ENCODE results near the gene DUSP5. TPM values are rescaled to one million over a fixed set of nuclear protein-coding genes. Genes with fewer than 3 reads are reported as not detected.

Gene DUSP5
- total and polyA plus RNA-seq, 8 donors = 0.58 to 23.2 (median 10.6) TPM

DNA sequence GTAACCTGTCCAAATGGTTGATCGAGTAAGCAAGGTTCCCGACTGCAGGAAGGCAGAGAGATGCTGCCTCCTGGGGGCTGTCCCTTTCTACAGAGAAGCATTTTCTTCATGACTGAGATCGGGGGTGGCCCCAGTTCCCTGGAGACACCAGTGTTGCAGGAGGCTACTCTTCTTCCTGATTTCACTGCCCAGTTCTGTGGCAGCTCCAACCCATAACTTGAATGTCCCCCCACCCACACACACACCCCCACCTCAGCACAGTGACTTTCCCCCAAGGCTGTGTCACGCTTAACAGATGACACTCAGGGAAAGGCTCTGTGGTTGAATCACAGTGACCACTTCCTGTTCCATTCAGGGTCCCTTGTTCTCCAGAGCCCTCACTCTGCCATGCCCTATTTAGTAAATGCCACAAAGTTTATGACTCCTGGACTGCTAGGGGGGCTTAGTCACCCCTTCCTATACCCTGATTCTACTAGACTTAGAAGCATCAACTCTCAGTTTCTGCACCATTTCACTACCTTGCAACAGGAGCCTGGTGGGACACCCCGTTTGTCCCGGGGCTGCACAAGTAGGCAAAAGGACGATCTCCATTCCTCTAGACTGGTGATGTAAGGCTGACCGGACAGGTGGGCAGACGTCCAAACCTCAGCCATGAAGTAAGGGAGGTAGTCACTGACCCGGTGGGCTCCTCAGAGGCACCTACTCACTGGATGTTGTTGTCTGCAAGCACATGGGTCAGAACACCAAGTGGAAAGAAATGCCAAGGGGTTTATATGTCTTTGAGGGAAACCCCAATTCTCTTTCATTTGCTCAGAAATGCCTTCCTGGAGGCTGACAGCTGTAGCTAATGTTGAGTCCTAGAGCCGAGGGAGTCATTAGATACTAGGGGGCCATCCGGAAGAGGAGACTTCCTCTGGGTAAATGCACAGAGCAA lies 38.5 kb downstream of the DUSP5 start:
- Histone ChIP-seq H3K27ac (no peak overlapping the region), H3K9me3 (no peaks in the 10 kb centered on the region), H3K4me3 (no peak overlapping the region), H3K27me3 (peaks cover 0 to 27% (median 0%) of the 10 kb centered on the region in 3 donors), H3K36me3 (no peaks in the 10 kb centered on the region), H3K4me1 (peaks cover 0 to 13% (median 2%) of the 10 kb centered on the region in 4 donors)
- intact Hi-C loops (cut with DNase I; ENCODE audit: low total_unique reads) = no loop called here
- TF ChIP-seq POLR2AphosphoS5 (IDR thresholded peaks at IDR 0.05) (peak in 1 of 3 donors; percentile 9), EP300 (IDR thresholded peaks at IDR 0.05) (no peak)
- TF ChIP-seq, protein P1, sequence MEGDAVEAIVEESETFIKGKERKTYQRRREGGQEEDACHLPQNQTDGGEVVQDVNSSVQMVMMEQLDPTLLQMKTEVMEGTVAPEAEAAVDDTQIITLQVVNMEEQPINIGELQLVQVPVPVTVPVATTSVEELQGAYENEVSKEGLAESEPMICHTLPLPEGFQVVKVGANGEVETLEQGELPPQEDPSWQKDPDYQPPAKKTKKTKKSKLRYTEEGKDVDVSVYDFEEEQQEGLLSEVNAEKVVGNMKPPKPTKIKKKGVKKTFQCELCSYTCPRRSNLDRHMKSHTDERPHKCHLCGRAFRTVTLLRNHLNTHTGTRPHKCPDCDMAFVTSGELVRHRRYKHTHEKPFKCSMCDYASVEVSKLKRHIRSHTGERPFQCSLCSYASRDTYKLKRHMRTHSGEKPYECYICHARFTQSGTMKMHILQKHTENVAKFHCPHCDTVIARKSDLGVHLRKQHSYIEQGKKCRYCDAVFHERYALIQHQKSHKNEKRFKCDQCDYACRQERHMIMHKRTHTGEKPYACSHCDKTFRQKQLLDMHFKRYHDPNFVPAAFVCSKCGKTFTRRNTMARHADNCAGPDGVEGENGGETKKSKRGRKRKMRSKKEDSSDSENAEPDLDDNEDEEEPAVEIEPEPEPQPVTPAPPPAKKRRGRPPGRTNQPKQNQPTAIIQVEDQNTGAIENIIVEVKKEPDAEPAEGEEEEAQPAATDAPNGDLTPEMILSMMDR (IDR thresholded peaks at IDR 0.05) = peak in 2 of 7 experiments; percentile 25 to 41
- WGBS, 5 donors = 47 to 56% (median 53%) methylated on average over 11 to 12 of the region's 12 CpGs
- peak; percentile 34 to 42 for DNase-seq

DNA sequence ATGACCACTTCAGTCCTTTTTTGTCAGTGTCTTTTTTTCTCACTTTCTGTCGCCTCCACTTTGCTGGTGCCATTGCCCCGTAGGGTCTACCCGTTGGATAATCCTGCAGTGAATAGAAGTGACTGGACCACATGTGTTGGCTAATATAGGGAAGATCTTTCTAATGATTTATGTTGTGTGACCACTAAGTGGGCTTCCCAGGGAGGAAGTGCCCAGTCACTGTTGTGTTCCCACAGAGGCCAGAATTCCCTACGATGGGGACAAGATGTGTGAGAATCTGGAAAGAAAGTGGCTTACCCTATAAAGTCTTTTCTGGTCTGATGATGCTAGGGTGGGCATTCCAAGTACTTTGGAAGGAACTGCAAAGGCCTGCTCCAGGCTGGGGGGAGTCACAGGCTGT lies 41.4 kb downstream of the DUSP5 start:
- Histone ChIP-seq H3K36me3 (no peaks in the 10 kb centered on the region), H3K9me3 (no peaks in the 10 kb centered on the region), H3K4me3 (no peak overlapping the region), H3K27ac (no peak overlapping the region), H3K4me1 (peaks cover 0 to 13% (median 2%) of the 10 kb centered on the region in 4 donors), H3K27me3 (peaks cover 0 to 21% (median 0%) of the 10 kb centered on the region in 3 donors)
- TF ChIP-seq, protein P1 (IDR thresholded peaks at IDR 0.05) = no peak
- DNase-seq = no peak
- intact Hi-C loops (cut with DNase I; ENCODE audit: low total_unique reads) = no loop called here
- 91 to 98% (median 93%) methylated on average over 4 of the region's 4 CpGs for WGBS, 5 donors

GRCh38 chr10:110540031-110540430 lies 42.3 kb downstream of the DUSP5 start:
- intact Hi-C loops (cut with DNase I; ENCODE audit: low total_unique reads) = no loop called here
- Histone ChIP-seq H3K9me3 (no peaks in the 10 kb centered on the region), H3K4me1 (peaks cover 0 to 13% (median 2%) of the 10 kb centered on the region in 4 donors), H3K36me3 (no peaks in the 10 kb centered on the region), H3K27me3 (peaks cover 0 to 14% (median 0%) of the 10 kb centered on the region in 3 donors), H3K27ac (no peak overlapping the region), H3K4me3 (no peak overlapping the region)
- 40 to 91% (median 73%) methylated on average over 1 of the region's 1 CpG for WGBS, 5 donors
- no peak for DNase-seq
- TF ChIP-seq, protein P1 (IDR thresholded peaks at IDR 0.05) = no peak
- TF ChIP-seq POLR2A (IDR thresholded peaks at IDR 0.05) = no peak
- no peak for TF ChIP-seq EP300 (IDR thresholded peaks at IDR 0.05)
- no peak for TF ChIP-seq POLR2AphosphoS5 (IDR thresholded peaks at IDR 0.05)

- Histone ChIP-seq H3K36me3 (no peaks in the 10 kb centered on the region), H3K27me3 (peaks cover 0 to 5% (median 0%) of the 10 kb centered on the region in 3 donors), H3K4me3 (no peak overlapping the region), H3K4me1 (peaks cover 0 to 6% (median 0%) of the 10 kb centered on the region in 4 donors), H3K27ac (no peak overlapping the region), H3K9me3 (no peaks in the 10 kb centered on the region)
- no peak for TF ChIP-seq EP300 (IDR thresholded peaks at IDR 0.05)
- TF ChIP-seq, protein P1 (IDR thresholded peaks at IDR 0.05) = no peak
- no peak for TF ChIP-seq POLR2AphosphoS5 (IDR thresholded peaks at IDR 0.05)
- TF ChIP-seq POLR2A (IDR thresholded peaks at IDR 0.05) = no peak
- DNase-seq = no peak
- intact Hi-C loops (cut with DNase I; ENCODE audit: low total_unique reads) = loop anchor here (5.0 kb wide), 1 partner anchor 233 kb away; no protein-coding TSS in a partner anchor
Measured at GRCh38 chr10:110544958-110545537, 47.3 kb downstream of the DUSP5 start.

Measured in stomach (tissue), 9 donors.